HepG2 (cell line): ENCODE results near the gene NR1H3. TPM values are rescaled to one million over a fixed set of nuclear protein-coding genes. Genes with fewer than 3 reads are reported as not detected.

Experiments used
- CENPX ChIP-seq: sonication (generic); formaldehyde crosslinking; IDR thresholded peaks from 2 replicates; pipeline ENCODE4 v1.9.0; 2021; ENCODE audit warnings: mild to moderate bottlenecking, missing genetic modification reagents, moderate library complexity
- CHD2 ChIP-seq: IDR thresholded peaks from 2 replicates; pipeline ENCODE4 v1.6.1; 2011; ENCODE audit warnings: low read depth, low read length, improper control_type of control experiment
- HMGXB3 ChIP-seq: sonication (generic); formaldehyde crosslinking; IDR thresholded peaks from 2 replicates; pipeline ENCODE4 v1.4.0; 2020; ENCODE audit warnings: missing genetic modification reagents, borderline replicate concordance
- HNRNPL ChIP-seq: fragments of 200-400 bp; formaldehyde crosslinking; IDR thresholded peaks from 2 replicates; pipeline ENCODE4 v1.6.1; 2017; ENCODE audit warnings: mild to moderate bottlenecking, low read depth, low read length
- KLF6 ChIP-seq: IDR thresholded peaks from 2 replicates; pipeline ENCODE4 v1.8.0; 2016; ENCODE audit warnings: missing biosample characterization, missing genetic modification reagents
- RFX1 ChIP-seq: fragments of 450-650 bp; IDR thresholded peaks from 2 replicates; pipeline ENCODE4 v1.6.1; 2017
- SAFB2 ChIP-seq: sonication (generic); formaldehyde crosslinking; IDR thresholded peaks from 2 replicates; pipeline ENCODE4 v1.5.1; 2020; ENCODE audit warnings: missing genetic modification reagents, low read depth, mild to moderate bottlenecking, borderline replicate concordance
- SALL1 ChIP-seq: sonication (generic); formaldehyde crosslinking; IDR thresholded peaks from 2 replicates; pipeline ENCODE4 v1.8.0; 2022; ENCODE audit warnings: mild to moderate bottlenecking, missing genetic modification reagents
- STAT6 ChIP-seq: sonication (generic); formaldehyde crosslinking; IDR thresholded peaks from 2 replicates; pipeline ENCODE4 v1.4.0; 2020; ENCODE audit warnings: missing genetic modification reagents, mild to moderate bottlenecking, borderline replicate concordance
- TFAP4 ChIP-seq: sonication (generic); IDR thresholded peaks from 2 replicates; pipeline ENCODE4 v1.6.1; 2016; ENCODE audit warnings: low read depth, borderline replicate concordance
- XRCC5 ChIP-seq: fragments of 200-400 bp; formaldehyde crosslinking; optimal IDR thresholded peaks from 2 replicates; pipeline ENCODE3; 2017; ENCODE audit warnings: mild to moderate bottlenecking, low read length
- ZBTB43 ChIP-seq: sonication (generic); formaldehyde crosslinking; conservative IDR thresholded peaks from 2 replicates; pipeline ENCODE4 v1.4.0; 2020; ENCODE audit warnings: missing genetic modification reagents
- ZBTB7B ChIP-seq: sonication (generic); formaldehyde crosslinking; IDR thresholded peaks from 2 replicates; pipeline ENCODE4 v1.4.0; 2020; ENCODE audit warnings: missing genetic modification reagents
- ZNF235 ChIP-seq: sonication (generic); formaldehyde crosslinking; IDR thresholded peaks from 2 replicates; pipeline ENCODE4 v1.8.1; 2023; ENCODE audit warnings: mild to moderate bottlenecking, missing genetic modification reagents, borderline replicate concordance
- ZNF34 ChIP-seq: sonication (generic); formaldehyde crosslinking; IDR thresholded peaks from 2 replicates; pipeline ENCODE4 v1.4.0; 2020; ENCODE audit warnings: mild to moderate bottlenecking, missing genetic modification reagents, borderline replicate concordance
- ZNF430 ChIP-seq: sonication (generic); formaldehyde crosslinking; IDR thresholded peaks from 2 replicates; pipeline ENCODE4 v1.9.0; 2021; ENCODE audit warnings: mild to moderate bottlenecking, missing genetic modification reagents
- ZNF543 ChIP-seq: sonication (generic); formaldehyde crosslinking; IDR thresholded peaks from 2 replicates; pipeline ENCODE4 v1.4.0; 2020; ENCODE audit warnings: mild to moderate bottlenecking, missing genetic modification reagents
- ZNF570 ChIP-seq: sonication (generic); formaldehyde crosslinking; IDR thresholded peaks from 2 replicates; pipeline ENCODE4 v1.4.0; 2020; ENCODE audit warnings: mild to moderate bottlenecking, missing genetic modification reagents, borderline replicate concordance
- ZNF713 ChIP-seq: sonication (generic); formaldehyde crosslinking; IDR thresholded peaks from 2 replicates; pipeline ENCODE4 v1.4.0; 2020; ENCODE audit warnings: mild to moderate bottlenecking, missing genetic modification reagents
- polyA plus RNA-seq, 8 experiments: library from polyadenylated mRNA; depleted of rRNA in 3 of 8; stranded (reverse) in 7 of 8; unstranded in 1 of 8; fragments of >200 nt; fragmentation: Illumina TruSeq in 4 of 8; extraction: Trizol in 4 of 8; gene quantifications; 2 replicates each; pipeline versions ENCODE4 v1.2.1 to v1.2.3, GENCODE V29; 2011 to 2016; ENCODE audit warnings: low read depth in 4 of 8, missing spikeins in 1 of 8, mixed read lengths in 1 of 8; ENCODE audit not compliant: insufficient read depth in 1 of 8
- total RNA-seq, 5 experiments: library from RNA; depleted of rRNA; stranded (reverse); fragments of >200 nt; fragmentation: Illumina TruSeq; extraction: Trizol; gene quantifications; 2 replicates each; pipeline ENCODE4 v1.2.3, GENCODE V29; 2016; ENCODE audit warnings: low read depth in 1 of 5
- TF ChIP-seq, protein P1 (sequence below): sonication (generic); formaldehyde crosslinking; conservative IDR thresholded peaks from 2 replicates; pipeline ENCODE4 v1.5.0; 2020; ENCODE audit warnings: missing genetic modification reagents

The NR1H3 gene
- total and polyA plus RNA-seq, 2 of the 13 experiments (the other 11 are each of a cell fraction or from before 2014, with no cell fraction given) = 41.8 to 102 TPM

- TF ChIP-seq TFAP4 (peak; percentile 82), CENPX (no peak), SAFB2 (CRISPR knock-in tag) (0 out of 2 replicates have a peak, but pooled peaks have one; percentile 7), ZNF543 (no peak), ZNF34 (CRISPR knock-in tag) (0 out of 2 replicates have a peak, but pooled peaks have one; percentile 60), ZNF713 (0 out of 2 replicates have a peak, but pooled peaks have one; percentile 22), ZNF430 (no peak), ZBTB7B (no peak), KLF6 (CRISPR knock-in tag) (no peak), HNRNPL (no peak), XRCC5 (no peak), ZNF570 (0 out of 2 replicates have a peak, but pooled peaks have one; percentile 26), SALL1 (CRISPR knock-in tag) (no peak), ZNF235 (CRISPR knock-in tag) (no peak), CHD2 (no peak), ZBTB43 (CRISPR knock-in tag) (0 out of 2 replicates have a peak, but pooled peaks have one; percentile 8), HMGXB3 (no peak), STAT6 (CRISPR knock-in tag) (no peak), RFX1 (no peak)
- TF ChIP-seq, protein P1, sequence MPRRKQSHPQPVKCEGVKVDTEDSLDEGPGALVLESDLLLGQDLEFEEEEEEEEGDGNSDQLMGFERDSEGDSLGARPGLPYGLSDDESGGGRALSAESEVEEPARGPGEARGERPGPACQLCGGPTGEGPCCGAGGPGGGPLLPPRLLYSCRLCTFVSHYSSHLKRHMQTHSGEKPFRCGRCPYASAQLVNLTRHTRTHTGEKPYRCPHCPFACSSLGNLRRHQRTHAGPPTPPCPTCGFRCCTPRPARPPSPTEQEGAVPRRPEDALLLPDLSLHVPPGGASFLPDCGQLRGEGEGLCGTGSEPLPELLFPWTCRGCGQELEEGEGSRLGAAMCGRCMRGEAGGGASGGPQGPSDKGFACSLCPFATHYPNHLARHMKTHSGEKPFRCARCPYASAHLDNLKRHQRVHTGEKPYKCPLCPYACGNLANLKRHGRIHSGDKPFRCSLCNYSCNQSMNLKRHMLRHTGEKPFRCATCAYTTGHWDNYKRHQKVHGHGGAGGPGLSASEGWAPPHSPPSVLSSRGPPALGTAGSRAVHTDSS (CRISPR knock-in tag) = no peak
Measured at GRCh38 chr11:47248304-47248663, 9.5 kb upstream of the NR1H3 start (continued).
